Natural killer cell (primary cell): ENCODE measurements around the gene GPR34. TPM values are rescaled to one million over a fixed set of nuclear protein-coding genes. Genes with fewer than 3 reads are reported as not detected.

Source experiments
- ATAC-seq, 3 donors: fragments of 150-1000 bp in 2 of 3; fragments of 200-7000 bp in 1 of 3; cut with Tn5 transposase; 1 replicate in 1 of 3; 2 replicates in 2 of 3; pipeline ENCODE4 v1.10.0; 2021; ENCODE audit warnings: mild to moderate bottlenecking in 2 of 3, moderate library complexity in 2 of 3
- DNase-seq, 2 donors: peaks; one replicate each; pipeline versions ENCODE4 v3.0.0 to v3.0.0-alpha.2; 2013 to 2021; ENCODE audit warnings: mixed read lengths in 1 of 2
- H3K27ac ChIP-seq: one replicate; pipeline ENCODE4 v1.5.1; 2013; ENCODE audit warnings: mild to moderate bottlenecking, low read length
- H3K27me3 ChIP-seq: one replicate; pipeline ENCODE4 v1.6.1; 2013; ENCODE audit warnings: low read length; ENCODE audit not compliant: control insufficient read depth, insufficient read depth
- H3K36me3 ChIP-seq: one replicate; pipeline ENCODE4 v1.6.1; 2013; ENCODE audit warnings: low read length; ENCODE audit not compliant: control insufficient read depth, insufficient read depth
- H3K4me1 ChIP-seq: one replicate; pipeline ENCODE4 v1.6.1; 2013; ENCODE audit warnings: low read length; ENCODE audit not compliant: control insufficient read depth, insufficient read depth
- H3K4me3 ChIP-seq: one replicate; pipeline ENCODE4 v1.5.1; 2013; ENCODE audit warnings: low read length
- H3K9me3 ChIP-seq: one replicate; pipeline ENCODE4 v1.6.1; 2013; ENCODE audit warnings: low read length; ENCODE audit not compliant: control insufficient read depth, insufficient read depth
- H3K27ac Mint-ChIP-seq, 2 donors: one replicate each; pipeline ENCODE4 v1.8.0; 2022; ENCODE audit warnings: mild to moderate bottlenecking in 2 of 2, mixed read lengths in 2 of 2, moderate library complexity in 1 of 2
- H3K27me3 Mint-ChIP-seq, 2 donors: one replicate each; pipeline ENCODE4 v1.8.0; 2022; ENCODE audit warnings: low read depth in 2 of 2, mixed read lengths in 2 of 2
- H3K36me3 Mint-ChIP-seq: one replicate; pipeline ENCODE4 v1.8.0; 2022; ENCODE audit warnings: mixed read lengths
- H3K4me1 Mint-ChIP-seq, 2 donors: one replicate each; pipeline ENCODE4 v1.8.0; 2022; ENCODE audit warnings: mixed read lengths in 2 of 2
- H3K4me3 Mint-ChIP-seq: one replicate; pipeline ENCODE4 v1.8.0; 2022; ENCODE audit warnings: mild to moderate bottlenecking, moderate library complexity, mixed read lengths
- H3K9me3 Mint-ChIP-seq, 2 donors: one replicate each; pipeline ENCODE4 v1.8.0; 2022; ENCODE audit warnings: mixed read lengths in 2 of 2
- WGBS: methylation state at CpG from one replicate; pipeline ENCODE4 v1.1.7; 2013; ENCODE audit warnings: missing lambda C conversion rate; ENCODE audit not compliant: insufficient coverage; 5-methylcytosine and 5-hydroxymethylcytosine counted together
- intact Hi-C: fragments of 100-400 bp; cut with micrococcal nuclease; formaldehyde crosslinking; loops from one replicate; pipeline ENCODE4 v1.14.2; 2022
- total RNA-seq, 4 donors: library from RNA; stranded (reverse); fragments of 120-200 nt in 1 of 4; gene quantifications; one replicate each; pipeline versions ENCODE4 v1.2.3 to v1.2.4, GENCODE V29; 2013 to 2022
- TF ChIP-seq, protein P1 (sequence below): fragments of 200-600 bp; IDR thresholded peaks from one replicate; pipeline ENCODE4 v1.8.0; 2022; ENCODE audit warnings: antibody characterized with exemption

GPR34 gene
- total RNA-seq, 3 donors from 2014 or later (not counting 1 experiment from before 2014, with no cell fraction given) = 0.61 to 6.0 (median 0.68) TPM

DNA sequence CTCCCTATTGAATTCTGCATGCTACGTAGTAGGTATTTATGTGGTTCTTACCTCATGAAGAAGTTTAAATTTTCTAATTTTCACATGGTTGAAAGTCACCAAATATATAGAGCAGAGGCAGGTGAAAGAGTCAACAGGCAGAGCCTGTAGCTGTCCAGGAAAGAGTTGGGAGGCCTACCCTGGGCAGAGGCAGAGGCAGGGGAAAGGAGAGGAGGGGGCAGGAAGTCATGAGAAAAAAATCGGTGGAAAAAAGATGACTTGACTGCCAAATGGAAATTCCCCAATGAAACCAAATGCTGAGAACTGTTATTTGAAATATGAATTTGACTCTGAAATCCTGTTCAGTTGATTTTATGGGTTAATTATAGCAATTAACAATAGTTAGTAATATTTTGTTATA is 23.1 kb upstream of the GPR34 start:
- Histone ChIP-seq H3K4me1 (peaks cover 9% of the 10 kb centered on the region), H3K27me3 (no peaks in the 10 kb centered on the region), H3K36me3 (peaks cover 4% of the 10 kb centered on the region), H3K9me3 (no peaks in the 10 kb centered on the region), H3K27ac (no peak overlapping the region), H3K4me3 (no peak overlapping the region)
- WGBS = 50% methylated on average over 2 of the region's 2 CpGs
- intact Hi-C loops = no loop called here
- Mint-ChIP-seq H3K4me1 (peaks cover 10 to 15% of the 10 kb centered on the region in 2 donors), H3K27ac (peak overlapping the region in 1 of 2 donors; percentile 51), H3K4me3 (no peak overlapping the region), H3K9me3 (no peaks in the 10 kb centered on the region), H3K36me3 (no peaks in the 10 kb centered on the region), H3K27me3 (peaks cover 0 to 16% of the 10 kb centered on the region in 2 donors)
- DNase-seq = no peak
- TF ChIP-seq, protein P1, sequence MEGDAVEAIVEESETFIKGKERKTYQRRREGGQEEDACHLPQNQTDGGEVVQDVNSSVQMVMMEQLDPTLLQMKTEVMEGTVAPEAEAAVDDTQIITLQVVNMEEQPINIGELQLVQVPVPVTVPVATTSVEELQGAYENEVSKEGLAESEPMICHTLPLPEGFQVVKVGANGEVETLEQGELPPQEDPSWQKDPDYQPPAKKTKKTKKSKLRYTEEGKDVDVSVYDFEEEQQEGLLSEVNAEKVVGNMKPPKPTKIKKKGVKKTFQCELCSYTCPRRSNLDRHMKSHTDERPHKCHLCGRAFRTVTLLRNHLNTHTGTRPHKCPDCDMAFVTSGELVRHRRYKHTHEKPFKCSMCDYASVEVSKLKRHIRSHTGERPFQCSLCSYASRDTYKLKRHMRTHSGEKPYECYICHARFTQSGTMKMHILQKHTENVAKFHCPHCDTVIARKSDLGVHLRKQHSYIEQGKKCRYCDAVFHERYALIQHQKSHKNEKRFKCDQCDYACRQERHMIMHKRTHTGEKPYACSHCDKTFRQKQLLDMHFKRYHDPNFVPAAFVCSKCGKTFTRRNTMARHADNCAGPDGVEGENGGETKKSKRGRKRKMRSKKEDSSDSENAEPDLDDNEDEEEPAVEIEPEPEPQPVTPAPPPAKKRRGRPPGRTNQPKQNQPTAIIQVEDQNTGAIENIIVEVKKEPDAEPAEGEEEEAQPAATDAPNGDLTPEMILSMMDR = no peak
- no peak for ATAC-seq

DNA sequence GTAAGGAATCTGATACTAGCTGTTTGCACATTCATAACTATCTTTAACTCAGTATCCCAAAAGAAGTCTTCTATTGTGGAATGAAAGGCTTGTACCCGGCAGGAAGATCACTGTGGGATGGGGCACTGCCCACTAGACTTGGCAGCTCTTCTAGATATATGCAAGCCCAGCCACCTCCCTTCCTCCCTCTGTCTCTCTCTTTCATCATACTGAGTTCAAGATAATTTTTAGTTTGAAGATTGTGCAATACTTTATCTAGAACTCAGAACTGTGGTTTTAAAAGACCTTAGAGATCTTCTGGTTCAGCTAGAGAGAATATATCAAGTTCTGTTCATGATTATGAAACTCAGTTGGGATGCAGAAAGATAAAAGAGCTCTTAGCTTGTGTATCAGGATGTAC is 22.5 kb upstream of the GPR34 start:
- peaks cover 4% of the 10 kb centered on the region for H3K36me3 ChIP-seq
- no peak overlapping the region for H3K27ac ChIP-seq
- peaks cover 0 to 16% of the 10 kb centered on the region in 2 donors for H3K27me3 Mint-ChIP-seq
- no peak overlapping the region for H3K4me3 Mint-ChIP-seq
- H3K36me3 Mint-ChIP-seq = no peaks in the 10 kb centered on the region
- no peak for DNase-seq
- TF ChIP-seq, protein P1 = no peak
- H3K4me1 ChIP-seq = peaks cover 9% of the 10 kb centered on the region
- no peak overlapping the region for H3K4me3 ChIP-seq
- H3K9me3 Mint-ChIP-seq = no peaks in the 10 kb centered on the region
- intact Hi-C loops = no loop called here
- 14% methylated on average over 1 of the region's 1 CpG for WGBS
- H3K4me1 Mint-ChIP-seq = peaks cover 10 to 15% of the 10 kb centered on the region in 2 donors
- ATAC-seq = peak in 1 of 3 donors; percentile 41
- no peaks in the 10 kb centered on the region for H3K9me3 ChIP-seq
- H3K27me3 ChIP-seq = no peaks in the 10 kb centered on the region
- H3K27ac Mint-ChIP-seq = peak overlapping the region; percentile 26 to 38

DNA sequence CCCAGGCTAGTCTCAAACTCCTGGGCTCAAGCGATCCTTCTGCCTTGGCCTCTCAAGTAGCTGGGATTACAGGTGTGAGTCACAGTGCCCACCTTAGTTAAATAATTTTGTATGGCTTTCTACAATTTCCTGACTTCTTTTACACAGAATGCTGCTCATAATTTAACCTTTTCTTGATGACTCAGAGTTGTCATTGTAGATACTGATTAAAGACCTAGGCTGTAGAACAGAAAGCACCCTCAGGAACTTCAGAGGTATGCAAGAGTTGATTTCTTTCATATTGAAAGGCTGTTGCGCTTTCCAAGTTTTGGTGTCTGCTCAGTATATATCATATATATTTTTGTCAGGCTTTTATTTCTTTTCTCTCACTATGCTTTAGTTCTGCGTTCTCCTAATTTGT is 21.1 kb upstream of the GPR34 start:
- no peak overlapping the region for H3K4me3 ChIP-seq
- H3K4me1 ChIP-seq = peaks cover 9% of the 10 kb centered on the region
- Mint-ChIP-seq H3K4me3 (no peak overlapping the region), H3K9me3 (no peaks in the 10 kb centered on the region), H3K4me1 (peaks cover 10 to 19% of the 10 kb centered on the region in 2 donors), H3K36me3 (no peaks in the 10 kb centered on the region), H3K27ac (no peak overlapping the region), H3K27me3 (peaks cover 0 to 16% of the 10 kb centered on the region in 2 donors)
- intact Hi-C loops = no loop called here
- ATAC-seq (no peak), DNase-seq (no peak)
- 90% methylated on average over 1 of the region's 3 CpGs for WGBS
- H3K27me3 ChIP-seq = no peaks in the 10 kb centered on the region
- no peaks in the 10 kb centered on the region for H3K9me3 ChIP-seq
- H3K27ac ChIP-seq = no peak overlapping the region
- TF ChIP-seq, protein P1 = no peak
- H3K36me3 ChIP-seq = peaks cover 4% of the 10 kb centered on the region

DNA sequence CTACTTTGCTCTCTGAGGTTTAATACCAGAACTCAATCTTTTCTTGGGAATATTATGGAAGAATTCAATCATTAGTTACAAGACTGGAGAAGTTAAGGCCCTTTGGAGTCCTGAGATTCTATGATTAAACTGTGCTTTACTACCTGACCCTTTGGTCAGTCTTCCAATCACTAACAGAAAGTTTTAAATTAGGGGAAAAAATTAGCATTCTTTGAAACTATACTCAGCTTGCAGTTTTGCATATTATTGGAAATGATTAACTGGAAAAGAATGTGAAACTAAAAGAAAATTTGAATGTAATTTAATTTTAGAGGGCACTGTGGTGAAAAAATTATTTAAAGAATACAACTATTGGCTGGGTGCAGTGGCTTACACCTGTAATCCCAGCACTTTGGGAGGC is 18.7 kb upstream of the GPR34 start:
- no peak overlapping the region for H3K4me3 ChIP-seq
- peaks cover 9% of the 10 kb centered on the region for H3K4me1 ChIP-seq
- H3K36me3 ChIP-seq = no peaks in the 10 kb centered on the region
- Mint-ChIP-seq H3K27ac (no peak overlapping the region), H3K27me3 (peaks cover 0 to 16% of the 10 kb centered on the region in 2 donors), H3K36me3 (no peaks in the 10 kb centered on the region), H3K9me3 (no peaks in the 10 kb centered on the region), H3K4me3 (no peak overlapping the region), H3K4me1 (peaks cover 10 to 21% of the 10 kb centered on the region in 2 donors)
- intact Hi-C loops = no loop called here
- no peaks in the 10 kb centered on the region for H3K9me3 ChIP-seq
- H3K27ac ChIP-seq = no peak overlapping the region
- no peak for ATAC-seq
- H3K27me3 ChIP-seq = no peaks in the 10 kb centered on the region
- TF ChIP-seq, protein P1 = no peak
- no peak for DNase-seq
